GM12873 (cell line): ENCODE results near the gene RPS2.

Source experiments
- TF ChIP-seq, protein P1 (sequence below): IDR thresholded peaks from 2 replicates; pipeline ENCODE4 v1.5.1; 2012; ENCODE audit warnings: low read depth, mild to moderate bottlenecking, moderate library complexity, low read length, control low read depth; ENCODE audit not compliant: insufficient read depth; ENCODE audit errors: missing control alignments

The RPS2 gene

DNA sequence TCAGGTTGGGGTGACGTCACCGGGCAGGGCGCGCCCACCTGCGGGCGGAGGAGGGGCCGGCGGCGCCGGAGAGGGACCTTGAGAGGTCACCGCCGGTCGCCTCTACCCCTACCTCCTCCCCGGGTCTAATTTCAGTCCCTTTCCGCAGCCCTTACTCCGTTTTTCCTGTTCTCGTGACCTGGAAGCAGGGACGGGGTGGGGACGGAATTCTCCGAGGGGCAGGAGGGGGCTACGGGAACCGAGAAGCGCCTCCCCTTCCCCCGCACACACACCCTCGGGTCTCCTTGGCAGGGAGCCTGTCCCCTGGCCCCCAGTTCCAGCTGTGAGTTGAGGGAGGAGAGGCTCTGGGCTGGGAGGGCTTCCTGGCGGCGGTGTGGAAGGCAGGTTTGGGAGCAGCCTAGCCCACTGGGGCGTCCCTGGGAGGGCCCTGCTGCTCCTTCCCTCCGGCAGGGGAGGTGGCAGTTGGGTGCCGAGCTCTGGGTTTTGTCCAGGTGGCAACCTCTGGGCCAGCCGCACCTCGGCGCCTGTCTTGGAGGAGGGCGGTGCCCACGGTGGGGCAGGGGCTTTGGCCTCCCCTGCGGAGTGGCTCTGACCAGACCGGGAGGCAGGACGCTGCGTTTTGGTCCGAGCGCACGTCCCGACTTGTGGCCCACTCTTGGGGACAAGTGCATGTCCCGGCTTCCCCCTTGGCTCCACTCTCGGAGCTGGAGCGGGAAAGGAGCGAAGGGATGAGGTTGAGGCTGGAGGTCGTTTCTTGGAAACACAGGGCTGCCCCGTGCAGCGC is 25.9 kb upstream of the RPS2 start:
- TF ChIP-seq, protein P1, sequence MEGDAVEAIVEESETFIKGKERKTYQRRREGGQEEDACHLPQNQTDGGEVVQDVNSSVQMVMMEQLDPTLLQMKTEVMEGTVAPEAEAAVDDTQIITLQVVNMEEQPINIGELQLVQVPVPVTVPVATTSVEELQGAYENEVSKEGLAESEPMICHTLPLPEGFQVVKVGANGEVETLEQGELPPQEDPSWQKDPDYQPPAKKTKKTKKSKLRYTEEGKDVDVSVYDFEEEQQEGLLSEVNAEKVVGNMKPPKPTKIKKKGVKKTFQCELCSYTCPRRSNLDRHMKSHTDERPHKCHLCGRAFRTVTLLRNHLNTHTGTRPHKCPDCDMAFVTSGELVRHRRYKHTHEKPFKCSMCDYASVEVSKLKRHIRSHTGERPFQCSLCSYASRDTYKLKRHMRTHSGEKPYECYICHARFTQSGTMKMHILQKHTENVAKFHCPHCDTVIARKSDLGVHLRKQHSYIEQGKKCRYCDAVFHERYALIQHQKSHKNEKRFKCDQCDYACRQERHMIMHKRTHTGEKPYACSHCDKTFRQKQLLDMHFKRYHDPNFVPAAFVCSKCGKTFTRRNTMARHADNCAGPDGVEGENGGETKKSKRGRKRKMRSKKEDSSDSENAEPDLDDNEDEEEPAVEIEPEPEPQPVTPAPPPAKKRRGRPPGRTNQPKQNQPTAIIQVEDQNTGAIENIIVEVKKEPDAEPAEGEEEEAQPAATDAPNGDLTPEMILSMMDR, result no peak

DNA sequence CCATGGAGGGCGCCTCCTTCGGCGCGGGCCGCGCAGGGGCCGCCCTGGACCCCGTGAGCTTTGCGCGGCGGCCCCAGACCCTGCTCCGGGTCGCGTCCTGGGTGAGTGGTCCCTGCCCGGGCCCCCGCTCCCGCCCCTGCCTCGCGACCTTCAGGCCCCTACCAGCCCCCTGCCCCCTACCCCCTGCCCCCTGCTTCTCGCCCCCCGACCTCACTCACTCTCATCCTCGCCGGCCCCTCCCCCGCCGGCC is 25.4 kb upstream of the RPS2 start:
- TF ChIP-seq, protein P1, result no peak

DNA sequence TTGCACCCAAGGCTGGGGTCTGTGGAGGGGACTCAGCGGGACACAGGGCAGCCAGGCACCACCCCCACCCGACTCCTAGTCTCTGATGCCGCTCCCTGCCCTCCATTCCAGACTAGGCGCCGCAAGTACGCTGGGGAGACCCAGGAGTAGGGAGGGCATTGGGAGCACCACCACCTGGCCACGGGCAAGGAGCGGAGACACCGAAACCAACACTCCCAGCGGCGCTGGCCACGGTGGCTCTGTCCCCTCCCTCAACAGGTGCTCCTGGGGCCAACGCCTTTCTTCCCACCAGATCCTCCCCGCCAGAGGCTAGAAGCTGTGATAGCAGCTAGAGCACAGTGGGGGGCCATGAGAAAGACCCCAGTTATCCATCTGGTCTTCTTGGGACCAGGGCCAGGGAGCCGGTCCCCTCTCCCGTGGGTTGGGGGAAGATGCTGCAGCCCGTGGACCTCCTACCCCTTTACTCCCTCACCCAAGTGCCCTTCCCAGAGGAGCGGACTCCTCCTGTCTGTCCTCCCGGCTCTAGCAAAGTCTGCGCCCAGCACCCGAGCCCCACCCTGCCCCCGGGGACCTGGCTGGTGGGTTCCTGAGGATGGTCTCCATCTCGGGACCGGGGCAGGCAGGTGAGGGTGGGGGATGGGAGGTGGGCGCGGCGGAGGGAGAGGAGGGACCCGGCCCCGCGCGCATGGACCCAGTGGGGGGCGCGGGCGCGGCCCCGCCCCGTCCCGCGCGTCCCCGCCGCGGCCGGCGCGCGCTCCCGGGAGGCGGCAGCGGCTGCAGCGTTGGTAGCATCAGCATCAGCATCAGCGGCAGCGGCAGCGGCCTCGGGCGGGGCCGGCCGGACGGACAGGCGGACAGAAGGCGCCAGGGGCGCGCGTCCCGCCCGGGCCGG is 24.8 kb upstream of the RPS2 start, which contains the start of gene SYNGR3:
TSS of gene SYNGR3 (plus strand) at position 762 of the 892 bp plus-strand sequence. CDS start 133 bp downstream, outside the sequence.
- TF ChIP-seq, protein P1, result no peak

DNA sequence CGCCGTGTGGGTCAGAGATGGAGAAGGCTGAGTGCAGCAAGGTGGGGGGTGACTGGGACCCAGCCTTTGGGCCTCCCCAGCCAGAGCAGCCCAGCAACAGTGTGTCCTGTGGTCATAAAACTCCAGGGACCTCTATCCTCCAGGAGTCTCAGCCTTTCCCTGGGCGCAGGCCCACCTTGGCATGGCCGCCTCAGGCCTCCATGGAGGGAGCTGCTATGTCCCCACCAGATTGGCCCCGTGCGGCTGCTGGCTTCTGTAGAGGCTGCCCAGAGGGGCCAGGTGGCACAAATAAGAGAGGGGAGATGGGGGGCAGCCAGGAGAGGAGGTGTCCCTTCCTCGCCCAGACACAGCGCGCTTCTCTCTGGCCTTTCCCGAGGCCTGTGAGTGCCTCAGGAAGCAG is 22.6 kb upstream of the RPS2 start:
- TF ChIP-seq, protein P1, result no peak

DNA sequence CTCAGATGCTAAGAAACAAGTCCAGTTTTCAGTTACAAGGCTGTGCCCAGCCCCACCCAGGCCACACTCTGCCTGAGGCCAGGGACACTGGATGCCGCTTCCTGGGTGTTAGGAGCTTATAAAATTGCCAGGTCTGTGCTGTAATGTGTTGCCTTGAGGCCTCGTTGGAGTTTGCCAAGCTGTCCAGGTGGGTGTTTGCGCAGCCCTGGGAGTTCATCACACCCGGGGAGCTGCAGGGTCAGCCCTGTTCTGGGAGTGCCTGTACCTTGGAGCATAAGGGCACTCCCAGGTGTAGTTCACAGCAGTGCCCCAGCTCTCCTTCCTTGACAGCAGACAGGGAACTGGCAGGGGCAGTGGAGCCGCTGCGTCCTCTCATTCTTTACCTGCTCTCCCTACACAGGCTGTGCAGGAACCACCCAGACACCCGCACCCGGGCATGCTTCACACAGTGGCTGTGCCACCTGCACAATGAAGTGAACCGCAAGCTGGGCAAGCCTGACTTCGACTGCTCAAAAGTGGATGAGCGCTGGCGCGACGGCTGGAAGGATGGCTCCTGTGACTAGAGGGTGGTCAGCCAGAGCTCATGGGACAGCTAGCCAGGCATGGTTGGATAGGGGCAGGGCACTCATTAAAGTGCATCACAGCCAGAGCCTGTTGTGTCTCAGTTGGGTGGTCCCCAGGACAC is 21.0 kb upstream of the RPS2 start:
- TF ChIP-seq, protein P1, result no peak

DNA sequence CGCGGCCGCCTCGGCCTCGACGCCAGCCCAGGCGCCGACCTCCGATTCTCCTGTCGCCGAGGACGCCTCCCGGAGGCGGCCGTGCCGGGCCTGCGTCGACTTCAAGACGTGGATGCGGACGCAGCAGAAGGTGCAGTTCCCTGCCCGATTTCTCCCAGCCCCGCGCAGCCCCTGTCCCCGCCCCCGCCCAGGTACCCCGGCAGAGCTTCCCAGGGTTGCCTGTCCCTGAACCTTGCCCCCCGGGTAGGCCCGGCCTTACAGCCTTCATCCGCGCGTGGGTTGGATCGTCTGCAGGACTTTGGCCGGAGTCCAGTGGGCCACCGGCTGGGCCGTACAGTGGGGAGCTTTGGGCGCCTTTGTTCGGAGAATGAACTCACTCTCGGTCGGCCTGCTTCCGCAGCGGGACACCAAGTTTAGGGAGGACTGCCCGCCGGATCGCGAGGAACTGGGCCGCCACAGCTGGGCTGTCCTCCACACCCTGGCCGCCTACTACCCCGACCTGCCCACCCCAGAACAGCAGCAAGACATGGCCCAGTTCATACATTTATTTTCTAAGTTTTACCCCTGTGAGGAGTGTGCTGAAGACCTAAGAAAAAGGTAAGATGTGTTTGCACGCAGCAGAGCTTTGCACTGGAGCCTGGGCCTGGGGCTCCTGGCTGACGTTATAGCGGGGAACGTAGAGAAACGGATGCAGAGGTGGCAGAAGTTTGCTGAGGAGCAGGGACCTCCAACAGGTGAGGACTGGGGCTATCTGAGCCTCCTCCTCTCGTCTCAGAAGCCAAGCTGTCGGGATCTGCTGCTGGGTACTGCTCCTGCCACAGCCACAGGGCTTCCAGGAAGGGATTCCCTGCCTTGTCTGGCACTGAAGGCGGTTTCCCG is 20.0 kb upstream of the RPS2 start:
- TF ChIP-seq, protein P1, result no peak
